Tibial artery (tissue), 4 donors: Measurements from ENCODE around the gene FAM237B.

ENCODE experiments used
- DNase-seq, 2 donors: peaks; one replicate each; pipeline ENCODE4 v3.0.0-alpha.2; 2019
- H3K27ac ChIP-seq, 2 donors: fragments of 200-600 bp; sonication (generic) in 1 of 2; 1 replicate in 1 of 2; 2 replicates in 1 of 2; pipeline ENCODE4 v1.5.1; 2018 to 2019; ENCODE audit warnings: mild to moderate bottlenecking in 1 of 2
- H3K27me3 ChIP-seq, 2 donors: fragments of 200-600 bp; sonication (generic) in 1 of 2; one replicate each; pipeline versions ENCODE4 v1.5.1 to v1.6.0; 2016 to 2019
- H3K36me3 ChIP-seq, 3 donors: fragments of 200-600 bp; sonication (generic) in 2 of 3; one replicate each; pipeline ENCODE4 v1.5.1; 2016 to 2019; ENCODE audit warnings: mild to moderate bottlenecking in 2 of 3
- H3K4me1 ChIP-seq, 4 donors: fragments of 200-600 bp; sonication (generic) in 2 of 4; 1 replicate in 3 of 4; 2 replicates in 1 of 4; pipeline ENCODE4 v1.5.1; 2016 to 2019
- H3K4me3 ChIP-seq, 2 donors: fragments of 200-600 bp; sonication (generic) in 1 of 2; 1 replicate in 1 of 2; 2 replicates in 1 of 2; pipeline ENCODE4 v1.5.1; 2018 to 2019; ENCODE audit warnings: mild to moderate bottlenecking in 2 of 2
- H3K9me3 ChIP-seq, 3 donors: fragments of 200-600 bp; sonication (generic) in 1 of 3; one replicate each; pipeline ENCODE4 v1.5.1; 2016 to 2019
- CTCF ChIP-seq, 2 experiments: fragments of 200-600 bp in 1 of 2; fragments of 450-650 bp in 1 of 2; IDR thresholded peaks; one replicate each; pipeline ENCODE4 v1.5.1; 2017 to 2019; ENCODE audit warnings: antibody characterized with exemption in 2 of 2, mild to moderate bottlenecking in 1 of 2, moderate library complexity in 1 of 2
- intact Hi-C: fragments of 100-400 bp; cut with DNase I; formaldehyde crosslinking; loops from one replicate; pipeline ENCODE4 v1.15.0; 2023; ENCODE audit warnings: low total_unique reads

Gene FAM237B

DNA sequence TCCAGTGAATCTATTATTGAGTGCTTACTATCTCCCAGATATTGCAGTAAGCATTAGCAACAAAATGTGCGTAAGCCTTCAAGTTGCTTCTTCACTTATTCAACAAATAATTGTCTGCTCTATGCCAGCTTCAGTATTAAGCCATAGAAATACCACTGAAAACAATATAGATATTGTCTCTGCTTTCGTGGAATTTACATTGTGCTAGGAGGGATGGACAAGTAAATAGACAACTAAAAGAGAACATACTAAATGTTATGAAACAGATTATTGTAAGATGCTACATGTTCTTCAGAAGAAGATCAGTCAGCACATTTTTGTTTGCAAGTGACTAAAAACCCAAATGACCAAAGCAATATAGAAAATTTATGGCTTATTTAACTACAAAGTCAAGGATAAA, 48.9 kb downstream of the FAM237B start:
- TF ChIP-seq CTCF (IDR thresholded peaks at IDR 0.05): no peak
- no peak for DNase-seq
- H3K9me3 ChIP-seq: no peaks in the 10 kb centered on the region
- peaks cover 0 to 4% (median 0%) of the 10 kb centered on the region in 4 donors for H3K4me1 ChIP-seq
- intact Hi-C loops: no loop called here
- H3K36me3 ChIP-seq: no peaks in the 10 kb centered on the region
- H3K4me3 ChIP-seq: no peak overlapping the region
- no peaks in the 10 kb centered on the region for H3K27me3 ChIP-seq
- H3K27ac ChIP-seq: no peak overlapping the region

DNA sequence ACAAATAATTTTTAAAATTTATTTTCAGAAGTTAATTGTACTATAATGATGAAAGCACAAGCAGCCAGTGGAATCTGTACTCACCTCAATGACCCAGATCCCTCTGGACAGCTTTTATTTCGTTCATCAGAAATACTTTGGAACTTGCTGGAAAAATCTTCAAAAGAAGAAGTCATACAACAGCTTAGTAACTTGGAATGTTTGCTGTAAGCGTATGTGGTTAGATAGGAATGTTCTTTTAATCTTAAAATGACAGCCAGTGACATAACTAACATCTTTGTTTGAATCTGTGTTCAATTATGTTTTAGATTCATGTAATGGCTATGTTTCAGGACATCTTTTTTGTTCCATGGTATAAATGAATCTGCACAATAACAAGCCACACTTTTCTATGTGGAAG, 49.4 kb downstream of the FAM237B start:
- Histone ChIP-seq H3K9me3 (no peaks in the 10 kb centered on the region), H3K4me1 (peaks cover 0 to 6% (median 0%) of the 10 kb centered on the region in 4 donors), H3K36me3 (no peaks in the 10 kb centered on the region), H3K27ac (no peak overlapping the region), H3K27me3 (no peaks in the 10 kb centered on the region), H3K4me3 (no peak overlapping the region)
- DNase-seq: no peak
- TF ChIP-seq CTCF (IDR thresholded peaks at IDR 0.05): no peak
- intact Hi-C loops: no loop called here

- Histone ChIP-seq H3K4me3 (no peak overlapping the region), H3K27ac (no peak overlapping the region), H3K36me3 (no peaks in the 10 kb centered on the region), H3K9me3 (no peaks in the 10 kb centered on the region), H3K4me1 (peaks cover 0 to 6% (median 0%) of the 10 kb centered on the region in 4 donors), H3K27me3 (no peaks in the 10 kb centered on the region)
- no peak for DNase-seq
- intact Hi-C loops: no loop called here
- no peak for TF ChIP-seq CTCF (IDR thresholded peaks at IDR 0.05)
These were observed 50.5 kb downstream of the FAM237B start for GRCh38 chr7:90270431-90271178.

GRCh38 chr7:90269163-90269562, 51.9 kb downstream of the FAM237B start:
- Histone ChIP-seq H3K27me3 (no peaks in the 10 kb centered on the region), H3K27ac (no peak overlapping the region), H3K36me3 (no peaks in the 10 kb centered on the region), H3K4me1 (peaks cover 0 to 6% (median 0%) of the 10 kb centered on the region in 4 donors), H3K4me3 (no peak overlapping the region), H3K9me3 (no peaks in the 10 kb centered on the region)
- intact Hi-C loops: no loop called here
- TF ChIP-seq CTCF (IDR thresholded peaks at IDR 0.05): no peak
- DNase-seq: no peak

- H3K27ac ChIP-seq: peak overlapping the region in 1 of 2 donors; percentile 59
These were observed 53.7 kb downstream of the FAM237B start for GRCh38 chr7:90267263-90267858.

More at GRCh38 chr7:90267263-90267858, 53.7 kb downstream of the FAM237B start:
- H3K27me3 ChIP-seq: no peaks in the 10 kb centered on the region
- DNase-seq: no peak
- peak overlapping the region in 1 of 2 donors; percentile 2 for H3K4me3 ChIP-seq
- no peaks in the 10 kb centered on the region for H3K9me3 ChIP-seq
- intact Hi-C loops: no loop called here
- no peaks in the 10 kb centered on the region for H3K36me3 ChIP-seq
- peaks cover 0 to 6% (median 0%) of the 10 kb centered on the region in 4 donors for H3K4me1 ChIP-seq
- TF ChIP-seq CTCF (IDR thresholded peaks at IDR 0.05): no peak
